ENCODE measurements around the gene CES2.

CES2 gene

GRCh38 chr16:66919569-66920298, 15.6 kb upstream of the CES2 start:
- Mint-ChIP-seq H3K36me3 (ENCODE audit: low read depth) (no peaks in the 10 kb centered on the region), H3K4me3 (peak overlapping the region in 1 of 3 experiments; percentile 5), H3K27ac (peak overlapping the region; percentile 69 to 93 (median 85)), H3K27me3 (ENCODE audit: low read depth) (peaks cover 53% of the 10 kb centered on the region), H3K4me1 (peaks cover 22% of the 10 kb centered on the region), H3K9me3 (no peaks in the 10 kb centered on the region)
- TF ChIP-seq, protein P1, sequence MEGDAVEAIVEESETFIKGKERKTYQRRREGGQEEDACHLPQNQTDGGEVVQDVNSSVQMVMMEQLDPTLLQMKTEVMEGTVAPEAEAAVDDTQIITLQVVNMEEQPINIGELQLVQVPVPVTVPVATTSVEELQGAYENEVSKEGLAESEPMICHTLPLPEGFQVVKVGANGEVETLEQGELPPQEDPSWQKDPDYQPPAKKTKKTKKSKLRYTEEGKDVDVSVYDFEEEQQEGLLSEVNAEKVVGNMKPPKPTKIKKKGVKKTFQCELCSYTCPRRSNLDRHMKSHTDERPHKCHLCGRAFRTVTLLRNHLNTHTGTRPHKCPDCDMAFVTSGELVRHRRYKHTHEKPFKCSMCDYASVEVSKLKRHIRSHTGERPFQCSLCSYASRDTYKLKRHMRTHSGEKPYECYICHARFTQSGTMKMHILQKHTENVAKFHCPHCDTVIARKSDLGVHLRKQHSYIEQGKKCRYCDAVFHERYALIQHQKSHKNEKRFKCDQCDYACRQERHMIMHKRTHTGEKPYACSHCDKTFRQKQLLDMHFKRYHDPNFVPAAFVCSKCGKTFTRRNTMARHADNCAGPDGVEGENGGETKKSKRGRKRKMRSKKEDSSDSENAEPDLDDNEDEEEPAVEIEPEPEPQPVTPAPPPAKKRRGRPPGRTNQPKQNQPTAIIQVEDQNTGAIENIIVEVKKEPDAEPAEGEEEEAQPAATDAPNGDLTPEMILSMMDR (IDR thresholded peaks at IDR 0.05; ENCODE audit: unreplicated experiment in 3 of 3), result no peak

- no peaks in the 10 kb centered on the region for H3K36me3 Mint-ChIP-seq (ENCODE audit: low read depth)
- H3K4me1 Mint-ChIP-seq, result peaks cover 23% of the 10 kb centered on the region
- H3K27ac Mint-ChIP-seq, result peak overlapping the region; percentile 69 to 93 (median 85)
- no peak overlapping the region for H3K4me3 Mint-ChIP-seq
- H3K9me3 Mint-ChIP-seq, result no peaks in the 10 kb centered on the region
- peaks cover 51% of the 10 kb centered on the region for H3K27me3 Mint-ChIP-seq (ENCODE audit: low read depth)
- TF ChIP-seq, protein P1 (IDR thresholded peaks at IDR 0.05; ENCODE audit: unreplicated experiment in 3 of 3), result no peak
Measured at GRCh38 chr16:66920299-66920590, 15.1 kb upstream of the CES2 start.

GRCh38 chr16:66920924-66921680, 14.2 kb upstream of the CES2 start:
- TF ChIP-seq, protein P1 (IDR thresholded peaks at IDR 0.05; ENCODE audit: unreplicated experiment in 3 of 3), result no peak
- peaks cover 58% of the 10 kb centered on the region for H3K27me3 Mint-ChIP-seq (ENCODE audit: low read depth)

GRCh38 chr16:66921729-66922450, 13.4 kb upstream of the CES2 start:
- Mint-ChIP-seq H3K4me3 (no peak overlapping the region), H3K36me3 (ENCODE audit: low read depth) (no peaks in the 10 kb centered on the region), H3K27ac (peak overlapping the region in 1 of 3 experiments; percentile 47), H3K27me3 (ENCODE audit: low read depth) (peaks cover 61% of the 10 kb centered on the region), H3K4me1 (peaks cover 31% of the 10 kb centered on the region), H3K9me3 (no peaks in the 10 kb centered on the region)
- TF ChIP-seq, protein P1 (IDR thresholded peaks at IDR 0.05; ENCODE audit: unreplicated experiment in 3 of 3), result no peak

More at GRCh38 chr16:66920924-66921680, 14.2 kb upstream of the CES2 start:
- peaks cover 31% of the 10 kb centered on the region for H3K4me1 Mint-ChIP-seq
- no peak overlapping the region for H3K4me3 Mint-ChIP-seq
- H3K27ac Mint-ChIP-seq, result peak overlapping the region; percentile 28 to 47 (median 32)
- H3K36me3 Mint-ChIP-seq (ENCODE audit: low read depth), result no peaks in the 10 kb centered on the region
- no peaks in the 10 kb centered on the region for H3K9me3 Mint-ChIP-seq

DNA sequence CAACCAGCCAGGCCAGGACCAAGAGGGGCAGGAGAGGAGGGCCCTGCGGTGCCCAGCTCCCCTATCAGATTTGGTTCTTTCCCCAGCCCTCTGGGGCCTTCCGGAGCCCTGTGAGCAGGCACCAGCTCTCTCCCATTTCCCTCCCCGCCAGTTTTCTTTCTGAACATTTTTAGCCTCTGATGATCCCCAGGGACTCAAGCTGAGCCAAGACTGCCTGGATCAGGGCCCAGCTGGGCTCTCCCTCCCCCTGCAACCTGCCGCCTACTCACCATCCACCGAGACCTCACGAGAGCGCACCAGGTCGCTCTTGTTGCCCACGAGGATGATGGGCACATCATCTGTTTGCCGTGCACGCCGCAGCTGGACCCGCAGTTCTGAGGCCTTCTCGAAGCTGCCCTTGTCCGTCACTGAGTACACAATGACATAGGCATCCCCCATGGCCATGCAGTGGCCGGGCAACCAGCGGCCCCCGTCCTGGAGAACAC, 12.0 kb upstream of the CES2 start:
- Mint-ChIP-seq H3K36me3 (ENCODE audit: low read depth) (no peaks in the 10 kb centered on the region), H3K4me1 (peaks cover 36% of the 10 kb centered on the region), H3K4me3 (peak overlapping the region; percentile 13 to 49 (median 30)), H3K27me3 (ENCODE audit: low read depth) (peaks cover 70% of the 10 kb centered on the region), H3K27ac (peak overlapping the region in 1 of 3 experiments; percentile 32), H3K9me3 (no peaks in the 10 kb centered on the region)
- TF ChIP-seq, protein P1 (IDR thresholded peaks at IDR 0.05; ENCODE audit: unreplicated experiment in 3 of 3), result no peak

Data from nephron (organoid).